K562 (cell line): ENCODE measurements around the gene DENND1A. TPM values are rescaled to one million over a fixed set of nuclear protein-coding genes. Genes with fewer than 3 reads are reported as not detected.

Experiments used
- GMEB1 ChIP-seq: fragments of 250-450 bp; sonication (Bioruptor Pico); IDR thresholded peaks from 2 replicates; pipeline ENCODE4 v1.4.0; 2020; ENCODE audit warnings: mild to moderate bottlenecking
- GTF2F1 ChIP-seq: IDR thresholded peaks from 2 replicates; pipeline ENCODE4 v1.6.1; 2011; ENCODE audit warnings: low read depth, low read length, improper control_type of control experiment
- MYBL2 ChIP-seq, 2 experiments: fragments of 450-650 bp in 1 of 2; sonication (generic) in 1 of 2; formaldehyde crosslinking in 1 of 2; IDR thresholded peaks; 2 replicates each; pipeline versions ENCODE4 v1.6.1 to v1.8.1; 2017 to 2022; ENCODE audit warnings: borderline replicate concordance in 1 of 2, inconsistent platforms in 1 of 2, low read depth in 1 of 2, mild to moderate bottlenecking in 1 of 2, missing genetic modification reagents in 1 of 2, moderate library complexity in 1 of 2
- PHB ChIP-seq: fragments of 250-450 bp; sonication (Bioruptor Pico); IDR thresholded peaks from 2 replicates; pipeline ENCODE4 v1.5.0; 2021
- REST ChIP-seq, 2 experiments: fragments of 450-650 bp; formaldehyde crosslinking in 1 of 2; IDR thresholded peaks; 2 replicates each; pipeline versions ENCODE4 v1.4.0 to v1.6.1; 2014 to 2020; ENCODE audit warnings: mild to moderate bottlenecking in 2 of 2, borderline replicate concordance in 1 of 2, low read depth in 1 of 2
- ZNF274 ChIP-seq: IDR thresholded peaks from 2 replicates; pipeline ENCODE4 v1.6.1; 2011; ENCODE audit warnings: low read depth, mild to moderate bottlenecking, low read length, moderate library complexity, borderline replicate concordance
- ZNF518B ChIP-seq: fragments of 250-450 bp; sonication (Bioruptor Pico); IDR thresholded peaks from 2 replicates; pipeline ENCODE4 v1.5.0; 2021; ENCODE audit warnings: mild to moderate bottlenecking, moderate library complexity
- ZNF740 ChIP-seq, 3 experiments: fragments of 200-800 bp in 1 of 3; sonication (Bioruptor generic) in 1 of 3; sonication (generic) in 1 of 3; formaldehyde crosslinking in 1 of 3; IDR thresholded peaks; 2 replicates each; pipeline versions ENCODE4 v1.6.1 to v1.8.0; 2016 to 2022; ENCODE audit warnings: mild to moderate bottlenecking in 2 of 3, missing compliant biosample characterization in 2 of 3, missing genetic modification characterization in 2 of 3, missing genetic modification reagents in 1 of 3
- polyA plus RNA-seq, 8 experiments: library from polyadenylated mRNA; depleted of rRNA in 4 of 8; stranded (reverse) in 5 of 8; unstranded in 3 of 8; fragments of >200 nt; fragmentation: Nextera tagmentation in 2 of 8; fragmentation: Illumina TruSeq in 1 of 8; extraction: Ambion mirVana in 2 of 8; extraction: Trizol in 1 of 8; gene quantifications; 2 replicates each; pipeline versions ENCODE4 v1.2.1 to v1.2.3, GENCODE V29; 2011 to 2014; ENCODE audit warnings: inconsistent platforms in 1 of 8, missing spikeins in 1 of 8
- total RNA-seq, 7 experiments: library from RNA; depleted of rRNA in 6 of 7; stranded (reverse); fragments of >200 nt in 6 of 7; fragmentation: Illumina TruSeq in 2 of 7; extraction: Trizol in 2 of 7; gene quantifications; 2 replicates each; pipeline versions ENCODE4 v1.2.1 to v1.2.3, GENCODE V29; 2011 to 2021; ENCODE audit warnings: low replicate concordance in 1 of 7

Gene DENND1A
- total and polyA plus RNA-seq, 9 of the 15 experiments (the other 6 are each of a cell fraction or from before 2014, with no cell fraction given), result 7.6 to 29.5 (median 15.7) TPM

DNA sequence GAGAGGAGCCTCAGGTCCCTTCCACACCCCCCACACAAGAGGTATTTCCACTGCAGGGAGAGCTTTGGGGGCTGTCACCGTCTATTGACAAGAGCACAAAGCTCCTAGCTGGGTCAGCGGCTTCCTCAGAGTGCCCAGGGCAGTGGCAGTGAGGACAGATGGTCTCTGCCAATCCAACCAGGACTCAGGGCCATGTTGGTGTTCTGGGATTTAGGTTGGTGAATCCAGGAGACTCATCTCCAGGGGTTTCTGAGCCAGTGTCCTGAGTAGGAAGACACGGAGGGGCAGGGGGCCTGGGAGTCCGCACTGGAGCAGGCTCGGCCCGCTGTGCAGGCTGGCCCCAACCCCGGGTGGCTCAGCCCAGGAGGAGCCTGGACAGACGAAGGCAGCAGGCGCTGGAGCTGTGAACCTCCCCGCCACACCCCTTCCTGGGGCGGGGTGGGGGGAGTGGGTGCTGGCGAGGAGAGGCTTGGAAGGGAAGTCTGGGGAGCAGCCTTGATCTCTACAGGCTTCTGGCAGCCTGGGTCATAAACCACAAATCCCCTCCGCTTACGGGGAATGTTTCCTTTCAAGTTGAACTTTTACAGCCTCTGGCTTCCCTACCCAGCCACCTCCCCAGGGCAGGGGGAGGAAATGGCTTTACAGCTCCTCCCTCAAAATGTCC, 554.3 kb downstream of the DENND1A start (continued):
- no peak for TF ChIP-seq REST (IDR thresholded peaks at IDR 0.05; ENCODE audit: borderline replicate concordance)
- no peak for TF ChIP-seq REST (CRISPR knock-in tag; IDR thresholded peaks at IDR 0.05; ENCODE audit: low read depth)
- TF ChIP-seq GMEB1 (CRISPR knock-in tag), result no peak
- no peak for TF ChIP-seq MYBL2 (IDR thresholded peaks at IDR 0.05; ENCODE audit: low read depth)
- no peak for TF ChIP-seq MYBL2 (CRISPR knock-in tag; IDR thresholded peaks at IDR 0.05; ENCODE audit: borderline replicate concordance)
- no peak for TF ChIP-seq GTF2F1
- no peak for TF ChIP-seq ZNF274
- no peak for TF ChIP-seq ZNF518B
- peak; percentile 77; the same call in 1 of the 2 replicates for TF ChIP-seq ZNF740 (CRISPR knock-in tag; IDR thresholded peaks at IDR 0.05)
- TF ChIP-seq ZNF740 (tag; IDR thresholded peaks at IDR 0.05), result no peak
- no peak for TF ChIP-seq PHB (CRISPR knock-in tag)
